Smooth muscle cell (in vitro differentiated cells): ENCODE data around the gene TMEM8B. TPM values are rescaled to one million over a fixed set of nuclear protein-coding genes. Genes with fewer than 3 reads are reported as not detected.

Source experiments
- DNase-seq: peaks from one replicate; lab custom pipeline; 2025; ENCODE audit not compliant: unreplicated experiment; lab: John Stamatoyannopoulos, UW
- H2AFZ ChIP-seq: fragments of 200-600 bp; sonication (generic); 2 replicates; pipeline ENCODE4 v1.6.0; 2016; ENCODE audit warnings: antibody characterized with exemption, low read depth, mild to moderate bottlenecking
- H3F3A ChIP-seq: fragments of 200-600 bp; sonication (generic); 2 replicates; pipeline ENCODE4 v1.6.0; 2017; ENCODE audit warnings: antibody characterized with exemption, low read depth
- H3K27ac ChIP-seq: fragments of 200-600 bp; sonication (generic); 2 replicates; pipeline ENCODE4 v1.5.1; 2016; ENCODE audit warnings: low read depth, mild to moderate bottlenecking
- H3K27me3 ChIP-seq: fragments of 200-600 bp; sonication (generic); 2 replicates; pipeline ENCODE4 v1.6.1; 2016; ENCODE audit warnings: low read depth, mild to moderate bottlenecking
- H3K36me3 ChIP-seq: fragments of 200-600 bp; sonication (generic); 2 replicates; pipeline ENCODE4 v1.5.1; 2016; ENCODE audit warnings: low read depth
- H3K4me1 ChIP-seq: fragments of 200-600 bp; sonication (generic); 2 replicates; pipeline ENCODE4 v1.5.1; 2016; ENCODE audit warnings: low read depth
- H3K4me2 ChIP-seq: fragments of 200-600 bp; sonication (generic); 2 replicates; pipeline ENCODE4 v1.6.0; 2016; ENCODE audit warnings: mild to moderate bottlenecking
- H3K4me3 ChIP-seq: fragments of 200-600 bp; sonication (generic); 2 replicates; pipeline ENCODE4 v1.5.1; 2016; ENCODE audit warnings: mild to moderate bottlenecking
- H3K79me2 ChIP-seq: fragments of 200-600 bp; sonication (generic); 2 replicates; pipeline ENCODE4 v1.6.0; 2016; ENCODE audit warnings: low read depth, mild to moderate bottlenecking
- H3K9ac ChIP-seq: fragments of 200-600 bp; sonication (generic); 2 replicates; pipeline ENCODE4 v1.6.0; 2016; ENCODE audit warnings: low read depth
- H3K9me3 ChIP-seq: fragments of 200-600 bp; sonication (generic); replicated peaks from 2 replicates; pipeline ENCODE4 v1.5.1; 2016; ENCODE audit warnings: low read depth
- H4K20me1 ChIP-seq: fragments of 200-600 bp; sonication (generic); 2 replicates; pipeline ENCODE4 v1.6.0; 2016; ENCODE audit warnings: low read depth
- CTCF ChIP-seq: fragments of 200-600 bp; sonication (generic); IDR thresholded peaks from 2 replicates; pipeline ENCODE4 v1.5.1; 2017; ENCODE audit warnings: borderline replicate concordance, mild to moderate bottlenecking, antibody characterized with exemption; ENCODE audit not compliant: insufficient read depth, poor library complexity, severe bottlenecking
- WGBS: methylation state at CpG from one replicate; pipeline ENCODE4 v1.1.7; 2016; ENCODE audit warnings: low lambda C conversion rate; 5-methylcytosine and 5-hydroxymethylcytosine counted together
- polyA plus RNA-seq: library from polyadenylated mRNA; unstranded; fragments of >200 nt; fragmentation: Nextera tagmentation; extraction: Ambion mirVana; gene quantifications from 2 replicates; pipeline ENCODE4 v1.2.1, GENCODE V29; 2016
- total RNA-seq: library from RNA; depleted of rRNA; stranded (reverse); fragments of >200 nt; gene quantifications from 2 replicates; pipeline ENCODE4 v1.2.3, GENCODE V29; 2014

Gene TMEM8B
- total and polyA plus RNA-seq, 2 experiments from 2014 or later, result 4.9 to 18.7 TPM

- Histone ChIP-seq H4K20me1 (no peaks in the 10 kb centered on the region), H3K27ac (no peak overlapping the region), H3K9ac (no peak overlapping the region), H3K9me3 (no peaks in the 10 kb centered on the region), H3K4me1 (no peaks in the 10 kb centered on the region), H3K4me3 (no peak overlapping the region), H3F3A (no peaks in the 10 kb centered on the region), H3K27me3 (no peaks in the 10 kb centered on the region), H3K79me2 (no peaks in the 10 kb centered on the region), H2AFZ (no peak overlapping the region), H3K4me2 (no peak overlapping the region), H3K36me3 (no peaks in the 10 kb centered on the region)
- TF ChIP-seq CTCF, result no peak
- 93% methylated on average over 25 of the region's 25 CpGs for WGBS
- DNase-seq, result no peak
Observed at GRCh38 chr9:35852876-35853865, 24.1 kb downstream of the TMEM8B start.

- no peaks in the 10 kb centered on the region for H3K9me3 ChIP-seq
- DNase-seq, result no peak
- H3K27ac ChIP-seq, result no peak overlapping the region
- H3K36me3 ChIP-seq, result no peaks in the 10 kb centered on the region
- WGBS, result 92% methylated on average over 7 of the region's 7 CpGs
- no peaks in the 10 kb centered on the region for H3K79me2 ChIP-seq
- H3K4me3 ChIP-seq, result no peak overlapping the region
- H4K20me1 ChIP-seq, result no peaks in the 10 kb centered on the region
- H3K9ac ChIP-seq, result no peak overlapping the region
- H3K27me3 ChIP-seq, result no peaks in the 10 kb centered on the region
- no peak for TF ChIP-seq CTCF
- no peak overlapping the region for H2AFZ ChIP-seq
- no peak overlapping the region for H3K4me2 ChIP-seq
- no peaks in the 10 kb centered on the region for H3F3A ChIP-seq
- no peaks in the 10 kb centered on the region for H3K4me1 ChIP-seq
Observed at GRCh38 chr9:35854091-35854762, 25.2 kb downstream of the TMEM8B start.

- 89% methylated on average over 3 of the region's 3 CpGs for WGBS
Observed at GRCh38 chr9:35856206-35856605, 27.2 kb downstream of the TMEM8B start.

More at GRCh38 chr9:35856206-35856605, 27.2 kb downstream of the TMEM8B start:
- no peaks in the 10 kb centered on the region for H3K79me2 ChIP-seq
- H4K20me1 ChIP-seq, result no peaks in the 10 kb centered on the region
- H3K9me3 ChIP-seq, result no peaks in the 10 kb centered on the region
- no peak overlapping the region for H3K9ac ChIP-seq
- no peaks in the 10 kb centered on the region for H3K4me1 ChIP-seq
- no peak overlapping the region for H3K4me3 ChIP-seq
- no peak for DNase-seq
- H3K27ac ChIP-seq, result no peak overlapping the region
- no peak for TF ChIP-seq CTCF
- no peaks in the 10 kb centered on the region for H3F3A ChIP-seq
- H3K36me3 ChIP-seq, result no peaks in the 10 kb centered on the region
- no peak overlapping the region for H3K4me2 ChIP-seq
- peaks cover 8% of the 10 kb centered on the region for H3K27me3 ChIP-seq
- no peak overlapping the region for H2AFZ ChIP-seq
